Fibroblast of mammary gland (primary cell): ENCODE results near the gene SLC35G2.
A peak's percentile ranks its signal among the peaks of the same experiment; 100 is the strongest.

Experiments used
- DNase-seq: peaks from one replicate; pipeline ENCODE4 v3.0.0-alpha.2; 2010; ENCODE audit warnings: low read depth
- H3K4me3 ChIP-seq: 2 replicates; pipeline ENCODE4 v1.5.1; 2011; ENCODE audit warnings: low read depth, mild to moderate bottlenecking, low read length, moderate library complexity; ENCODE audit not compliant: control insufficient read depth
- TF ChIP-seq, protein P1 (sequence below): conservative IDR thresholded peaks from 2 replicates; pipeline ENCODE4 v1.5.1; 2011; ENCODE audit warnings: low read depth, low read length, inconsistent platforms; ENCODE audit not compliant: control insufficient read depth, insufficient read depth

Gene SLC35G2

DNA sequence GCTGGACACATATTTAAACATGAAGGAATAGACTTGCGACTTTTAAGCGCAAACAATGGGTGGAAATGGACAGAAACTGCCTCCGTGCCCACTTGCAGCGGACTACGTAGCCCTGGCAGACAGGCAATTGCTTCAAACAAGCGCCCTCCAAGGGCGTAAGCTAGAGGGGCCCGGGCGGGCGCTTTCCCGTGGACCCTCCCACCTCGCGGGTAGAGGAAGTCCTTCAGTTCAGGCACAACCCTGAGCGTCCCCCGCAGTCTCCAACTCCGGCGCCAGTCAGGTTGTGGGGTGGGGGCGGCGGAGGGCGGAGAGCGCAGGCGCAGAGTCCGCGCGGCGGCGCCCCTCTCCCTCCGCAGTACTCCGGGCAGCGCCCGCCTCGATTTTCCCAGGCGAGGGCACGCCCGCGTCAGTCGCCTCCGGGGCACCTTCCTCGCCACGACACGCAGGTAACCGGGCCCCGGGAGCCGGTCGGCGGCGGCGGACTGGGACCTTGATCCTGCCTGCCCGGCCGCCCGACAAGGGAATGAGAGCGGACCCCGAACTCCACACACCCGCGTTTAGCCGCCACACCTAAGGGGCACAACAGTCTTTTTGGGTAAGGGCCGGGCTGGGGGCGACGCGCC is at the start of gene SLC35G2:
SLC35G2 (plus strand) TSS at position 358 of the 623 bp plus-strand sequence. CDS start 35,335 bp downstream, outside the sequence.
- peak within 1 kb of the TSS; percentile 63 for H3K4me3 ChIP-seq
- DNase-seq: peak; percentile 50
- TF ChIP-seq, protein P1, sequence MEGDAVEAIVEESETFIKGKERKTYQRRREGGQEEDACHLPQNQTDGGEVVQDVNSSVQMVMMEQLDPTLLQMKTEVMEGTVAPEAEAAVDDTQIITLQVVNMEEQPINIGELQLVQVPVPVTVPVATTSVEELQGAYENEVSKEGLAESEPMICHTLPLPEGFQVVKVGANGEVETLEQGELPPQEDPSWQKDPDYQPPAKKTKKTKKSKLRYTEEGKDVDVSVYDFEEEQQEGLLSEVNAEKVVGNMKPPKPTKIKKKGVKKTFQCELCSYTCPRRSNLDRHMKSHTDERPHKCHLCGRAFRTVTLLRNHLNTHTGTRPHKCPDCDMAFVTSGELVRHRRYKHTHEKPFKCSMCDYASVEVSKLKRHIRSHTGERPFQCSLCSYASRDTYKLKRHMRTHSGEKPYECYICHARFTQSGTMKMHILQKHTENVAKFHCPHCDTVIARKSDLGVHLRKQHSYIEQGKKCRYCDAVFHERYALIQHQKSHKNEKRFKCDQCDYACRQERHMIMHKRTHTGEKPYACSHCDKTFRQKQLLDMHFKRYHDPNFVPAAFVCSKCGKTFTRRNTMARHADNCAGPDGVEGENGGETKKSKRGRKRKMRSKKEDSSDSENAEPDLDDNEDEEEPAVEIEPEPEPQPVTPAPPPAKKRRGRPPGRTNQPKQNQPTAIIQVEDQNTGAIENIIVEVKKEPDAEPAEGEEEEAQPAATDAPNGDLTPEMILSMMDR: no peak

DNA sequence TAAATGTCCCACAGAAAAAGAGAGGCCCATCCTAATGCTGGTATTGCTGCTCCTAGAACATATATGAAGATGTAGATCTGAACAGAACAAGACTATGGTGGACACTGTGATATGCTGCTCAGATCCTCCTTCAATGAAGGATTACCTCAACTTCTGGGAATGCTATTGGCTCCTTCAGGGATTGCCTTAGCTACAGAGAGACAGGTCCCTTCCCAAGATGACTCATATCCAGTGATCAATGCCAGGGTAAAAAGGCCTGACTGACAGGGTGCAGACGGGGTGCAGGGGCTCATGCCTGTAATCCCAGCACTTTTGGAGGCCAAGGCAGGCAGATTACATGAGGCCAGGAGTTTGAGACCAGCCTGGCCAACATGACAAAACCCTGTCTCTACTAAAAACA is 46.2 kb upstream of the SLC35G2 start:
- no peak overlapping the region for H3K4me3 ChIP-seq
- TF ChIP-seq, protein P1: no peak
- peak; percentile 61 for DNase-seq

- no peak overlapping the region for H3K4me3 ChIP-seq
- DNase-seq: no peak
- TF ChIP-seq, protein P1: no peak
Measured at GRCh38 chr3:136778865-136779264, 40.1 kb upstream of the SLC35G2 start.

DNA sequence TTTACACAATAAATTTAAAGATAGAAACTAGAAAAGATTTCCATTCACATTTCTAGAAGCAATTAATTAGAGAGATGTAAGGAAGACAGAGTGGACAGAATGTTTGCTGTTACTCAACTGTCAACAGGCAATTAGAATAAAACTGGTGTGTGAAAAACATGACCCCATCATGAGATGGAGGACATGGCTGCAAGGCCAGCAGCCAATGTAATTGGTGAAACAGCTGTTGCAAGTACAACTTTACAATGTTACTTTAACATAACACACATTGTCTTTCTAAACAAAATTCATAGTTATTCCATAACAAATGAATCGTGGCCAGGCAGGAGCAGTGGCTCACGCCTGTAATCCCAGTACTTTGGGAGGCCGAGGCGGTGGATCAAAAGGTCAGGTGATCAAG is 38.2 kb upstream of the SLC35G2 start:
- TF ChIP-seq, protein P1: no peak
- DNase-seq: no peak
- no peak overlapping the region for H3K4me3 ChIP-seq

- peak; percentile 8 for DNase-seq
- TF ChIP-seq, protein P1: no peak
- H3K4me3 ChIP-seq: no peak overlapping the region
Measured at GRCh38 chr3:136783708-136784191, 35.2 kb upstream of the SLC35G2 start.

DNA sequence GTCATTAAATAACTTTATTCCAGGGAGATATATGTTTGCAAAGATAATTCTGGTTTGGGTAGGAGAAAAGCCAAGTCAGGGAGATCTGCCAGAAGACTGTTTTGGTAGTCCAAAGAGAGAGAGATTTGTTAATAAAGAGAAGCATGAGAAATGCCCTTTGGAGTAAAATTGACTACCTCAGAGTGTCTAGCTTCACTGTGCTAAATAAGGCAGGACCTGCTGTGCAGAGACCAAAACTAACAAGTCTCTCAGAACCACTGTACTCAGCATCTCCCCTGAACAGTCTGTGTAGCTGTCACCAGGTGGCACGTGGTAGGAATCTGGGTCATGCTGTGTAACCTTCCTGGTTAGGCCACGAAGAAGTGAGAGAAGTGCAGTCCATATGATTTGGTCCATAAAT is 31.6 kb upstream of the SLC35G2 start:
- TF ChIP-seq, protein P1: no peak
- H3K4me3 ChIP-seq: no peak overlapping the region
- DNase-seq: peak; percentile 34
